WTC11 (cell line): ENCODE measurements around the gene CHI3L1. TPM values are rescaled to one million over a fixed set of nuclear protein-coding genes. Genes with fewer than 3 reads are reported as not detected.

Source experiments
- ATAC-seq: fragments of 200-7000 bp; cut with Tn5 transposase; 2 replicates; pipeline ENCODE4 v1.10.0; 2021; ENCODE audit warnings: mild to moderate bottlenecking, moderate library complexity
- CTCF ChIA-PET: fragments of 300-600 bp; sonication (Branson Sonifier 250); formaldehyde crosslinking; loops from one replicate; lab custom pipeline; 2021; ENCODE audit warnings: antibody characterized with exemption; lab: Charles Lee
- POLR2A ChIA-PET: fragments of 350-600 bp; sonication (Branson Sonifier 250); formaldehyde crosslinking; loops from one replicate; lab custom pipeline; 2021; ENCODE audit warnings: antibody characterized with exemption; lab: Charles Lee
- DNase-seq: peaks from one replicate; pipeline ENCODE4 v3.0.0; 2021; ENCODE audit warnings: low spot score
- H3K27ac Mint-ChIP-seq: 2 replicates; pipeline ENCODE4 v1.8.0; 2021; ENCODE audit warnings: mixed read lengths
- H3K27me3 Mint-ChIP-seq: 2 replicates; pipeline ENCODE4 v1.8.0; 2021; ENCODE audit warnings: low read depth, mild to moderate bottlenecking, moderate library complexity, mixed read lengths
- H3K36me3 Mint-ChIP-seq: 2 replicates; pipeline ENCODE4 v1.8.0; 2021; ENCODE audit warnings: mixed read lengths
- H3K4me1 Mint-ChIP-seq: 2 replicates; pipeline ENCODE4 v1.8.0; 2022; ENCODE audit warnings: mixed read lengths
- H3K4me3 Mint-ChIP-seq: 2 replicates; pipeline ENCODE4 v1.8.0; 2021; ENCODE audit warnings: mild to moderate bottlenecking, moderate library complexity, mixed read lengths
- H3K9me3 Mint-ChIP-seq: 2 replicates; pipeline ENCODE4 v1.8.0; 2021; ENCODE audit warnings: mixed read lengths
- FOXK1 ChIP-seq: sonication (generic); formaldehyde crosslinking; IDR thresholded peaks from 2 replicates; pipeline ENCODE4 v1.8.0; 2022; ENCODE audit warnings: mild to moderate bottlenecking, moderate library complexity, missing genetic modification reagents
- GTF2I ChIP-seq: fragments of 250-450 bp; sonication (Bioruptor Pico); conservative IDR thresholded peaks from 2 replicates; pipeline ENCODE4 v1.4.0; 2021; ENCODE audit warnings: mild to moderate bottlenecking
- JUN ChIP-seq: sonication (generic); formaldehyde crosslinking; IDR thresholded peaks from 2 replicates; pipeline ENCODE4 v1.8.0; 2023; ENCODE audit warnings: mild to moderate bottlenecking, missing genetic modification reagents
- NFE2L1 ChIP-seq: sonication (generic); formaldehyde crosslinking; IDR thresholded peaks from 2 replicates; pipeline ENCODE4 v1.8.1; 2023; ENCODE audit warnings: missing genetic modification reagents
- NR1H2 ChIP-seq: sonication (generic); formaldehyde crosslinking; IDR thresholded peaks from 2 replicates; pipeline ENCODE4 v1.9.0; 2021; ENCODE audit warnings: mild to moderate bottlenecking, moderate library complexity, missing genetic modification reagents
- OVOL2 ChIP-seq: fragments of 250-450 bp; sonication (Bioruptor Pico); IDR thresholded peaks from 2 replicates; pipeline ENCODE4 v1.9.0; 2021; ENCODE audit warnings: mild to moderate bottlenecking, borderline replicate concordance
- RORB ChIP-seq: fragments of 250-450 bp; sonication (Bioruptor Pico); IDR thresholded peaks from 2 replicates; pipeline ENCODE4 v1.9.0; 2021; ENCODE audit warnings: mild to moderate bottlenecking
- SOX15 ChIP-seq: fragments of 250-450 bp; sonication (Bioruptor Pico); IDR thresholded peaks from 2 replicates; pipeline ENCODE4 v1.9.0; 2021; ENCODE audit warnings: mild to moderate bottlenecking
- SP1 ChIP-seq: sonication (generic); formaldehyde crosslinking; conservative IDR thresholded peaks from 2 replicates; pipeline ENCODE4 v1.8.1; 2022; ENCODE audit warnings: missing genetic modification reagents
- TCF7 ChIP-seq: sonication (generic); formaldehyde crosslinking; IDR thresholded peaks from 2 replicates; pipeline ENCODE4 v1.8.0; 2022; ENCODE audit warnings: mild to moderate bottlenecking, low read depth, missing genetic modification reagents, moderate library complexity
- TEAD1 ChIP-seq: sonication (generic); formaldehyde crosslinking; IDR thresholded peaks from 2 replicates; pipeline ENCODE4 v1.8.0; 2022; ENCODE audit warnings: mild to moderate bottlenecking, missing genetic modification reagents
- ZNF219 ChIP-seq: sonication (generic); formaldehyde crosslinking; IDR thresholded peaks from 2 replicates; pipeline ENCODE4 v1.8.0; 2023; ENCODE audit warnings: missing genetic modification reagents, mild to moderate bottlenecking, borderline replicate concordance
- ZNF232 ChIP-seq: sonication (generic); formaldehyde crosslinking; IDR thresholded peaks from 2 replicates; pipeline ENCODE4 v1.8.0; 2022; ENCODE audit warnings: mild to moderate bottlenecking, missing genetic modification reagents
- ZNF317 ChIP-seq: sonication (generic); formaldehyde crosslinking; IDR thresholded peaks from 2 replicates; pipeline ENCODE4 v1.8.1; 2023; ENCODE audit warnings: low read depth, mild to moderate bottlenecking, moderate library complexity, missing genetic modification reagents, borderline replicate concordance
- total RNA-seq: library from RNA; stranded (reverse); gene quantifications from 3 replicates; pipeline ENCODE4 v1.2.3, GENCODE V29; 2021
- TF ChIP-seq, protein P1 (sequence below): sonication (generic); formaldehyde crosslinking; IDR thresholded peaks from 2 replicates; pipeline ENCODE4 v1.8.0; 2022; ENCODE audit warnings: mild to moderate bottlenecking, missing genetic modification reagents
- TF ChIP-seq, protein P2 (sequence below): sonication (generic); formaldehyde crosslinking; IDR thresholded peaks from 2 replicates; pipeline ENCODE4 v1.8.0; 2022; ENCODE audit warnings: missing genetic modification reagents
- TF ChIP-seq, protein P3 (sequence below): fragments of 250-450 bp; sonication (Bioruptor Pico); conservative IDR thresholded peaks from 2 replicates; pipeline ENCODE4 v1.9.0; 2021; ENCODE audit warnings: mild to moderate bottlenecking
- TF ChIP-seq, protein P4 (sequence below): sonication (generic); formaldehyde crosslinking; IDR thresholded peaks from 2 replicates; pipeline ENCODE4 v1.8.0; 2022; ENCODE audit warnings: mild to moderate bottlenecking, missing genetic modification reagents
- TF ChIP-seq, protein P5 (sequence below): sonication (generic); formaldehyde crosslinking; IDR thresholded peaks from 2 replicates; pipeline ENCODE4 v1.8.0; 2022; ENCODE audit warnings: mild to moderate bottlenecking, missing genetic modification reagents
- TF ChIP-seq, protein P6 (sequence below): sonication (generic); formaldehyde crosslinking; IDR thresholded peaks from 2 replicates; pipeline ENCODE4 v1.8.1; 2022; ENCODE audit warnings: mild to moderate bottlenecking, moderate library complexity, missing genetic modification reagents

CHI3L1 gene
- total RNA-seq, 1 experiment from 2014 or later = 0.24 TPM

DNA sequence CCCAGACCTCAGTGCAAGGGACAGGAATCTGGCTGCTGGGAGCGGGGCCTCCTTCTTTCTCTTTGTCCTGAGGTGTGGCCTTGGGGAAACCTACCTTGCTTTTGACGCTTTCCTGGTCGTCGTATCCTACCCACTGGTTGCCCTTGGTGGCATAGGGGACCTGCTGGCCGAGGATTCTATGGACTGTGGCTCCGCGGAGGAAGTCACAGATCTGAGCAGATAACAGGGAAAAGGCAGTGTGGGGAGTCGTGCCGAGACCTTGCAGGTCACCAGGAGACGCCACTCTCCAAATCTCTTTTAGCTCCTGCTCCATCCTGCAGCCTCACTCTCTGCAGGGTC lies 6.9 kb downstream of the CHI3L1 start:
- no peaks in the 10 kb centered on the region for H3K9me3 Mint-ChIP-seq
- no peak for ATAC-seq
- DNase-seq = no peak
- ChIA-PET POLR2A (no interaction called here), CTCF (interaction anchor here (1.1 to 6.1 kb wide), 5 partner anchors 62 to 140 kb away, joined by 3 to 30 read pairs (median 5); no protein-coding TSS in a partner anchor)
- H3K4me3 Mint-ChIP-seq = no peak overlapping the region
- TF ChIP-seq, protein P1, sequence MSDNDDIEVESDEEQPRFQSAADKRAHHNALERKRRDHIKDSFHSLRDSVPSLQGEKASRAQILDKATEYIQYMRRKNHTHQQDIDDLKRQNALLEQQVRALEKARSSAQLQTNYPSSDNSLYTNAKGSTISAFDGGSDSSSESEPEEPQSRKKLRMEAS (CRISPR knock-in tag) = no peak
- TF ChIP-seq NFE2L1 (CRISPR knock-in tag) (no peak), ZNF232 (CRISPR knock-in tag) (no peak), SP1 (CRISPR knock-in tag) (no peak), FOXK1 (CRISPR knock-in tag) (no peak), TCF7 (CRISPR knock-in tag) (no peak), SOX15 (CRISPR knock-in tag) (no peak), JUN (CRISPR knock-in tag) (no peak), GTF2I (no peak), ZNF317 (CRISPR knock-in tag) (no peak), OVOL2 (CRISPR knock-in tag) (no peak), NR1H2 (no peak), ZNF219 (no peak), TEAD1 (no peak), RORB (CRISPR knock-in tag) (no peak)
- TF ChIP-seq, protein P2, sequence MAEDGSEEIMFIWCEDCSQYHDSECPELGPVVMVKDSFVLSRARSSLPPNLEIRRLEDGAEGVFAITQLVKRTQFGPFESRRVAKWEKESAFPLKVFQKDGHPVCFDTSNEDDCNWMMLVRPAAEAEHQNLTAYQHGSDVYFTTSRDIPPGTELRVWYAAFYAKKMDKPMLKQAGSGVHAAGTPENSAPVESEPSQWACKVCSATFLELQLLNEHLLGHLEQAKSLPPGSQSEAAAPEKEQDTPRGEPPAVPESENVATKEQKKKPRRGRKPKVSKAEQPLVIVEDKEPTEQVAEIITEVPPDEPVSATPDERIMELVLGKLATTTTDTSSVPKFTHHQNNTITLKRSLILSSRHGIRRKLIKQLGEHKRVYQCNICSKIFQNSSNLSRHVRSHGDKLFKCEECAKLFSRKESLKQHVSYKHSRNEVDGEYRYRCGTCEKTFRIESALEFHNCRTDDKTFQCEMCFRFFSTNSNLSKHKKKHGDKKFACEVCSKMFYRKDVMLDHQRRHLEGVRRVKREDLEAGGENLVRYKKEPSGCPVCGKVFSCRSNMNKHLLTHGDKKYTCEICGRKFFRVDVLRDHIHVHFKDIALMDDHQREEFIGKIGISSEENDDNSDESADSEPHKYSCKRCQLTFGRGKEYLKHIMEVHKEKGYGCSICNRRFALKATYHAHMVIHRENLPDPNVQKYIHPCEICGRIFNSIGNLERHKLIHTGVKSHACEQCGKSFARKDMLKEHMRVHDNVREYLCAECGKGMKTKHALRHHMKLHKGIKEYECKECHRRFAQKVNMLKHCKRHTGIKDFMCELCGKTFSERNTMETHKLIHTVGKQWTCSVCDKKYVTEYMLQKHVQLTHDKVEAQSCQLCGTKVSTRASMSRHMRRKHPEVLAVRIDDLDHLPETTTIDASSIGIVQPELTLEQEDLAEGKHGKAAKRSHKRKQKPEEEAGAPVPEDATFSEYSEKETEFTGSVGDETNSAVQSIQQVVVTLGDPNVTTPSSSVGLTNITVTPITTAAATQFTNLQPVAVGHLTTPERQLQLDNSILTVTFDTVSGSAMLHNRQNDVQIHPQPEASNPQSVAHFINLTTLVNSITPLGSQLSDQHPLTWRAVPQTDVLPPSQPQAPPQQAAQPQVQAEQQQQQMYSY = no peak
- TF ChIP-seq, protein P3, sequence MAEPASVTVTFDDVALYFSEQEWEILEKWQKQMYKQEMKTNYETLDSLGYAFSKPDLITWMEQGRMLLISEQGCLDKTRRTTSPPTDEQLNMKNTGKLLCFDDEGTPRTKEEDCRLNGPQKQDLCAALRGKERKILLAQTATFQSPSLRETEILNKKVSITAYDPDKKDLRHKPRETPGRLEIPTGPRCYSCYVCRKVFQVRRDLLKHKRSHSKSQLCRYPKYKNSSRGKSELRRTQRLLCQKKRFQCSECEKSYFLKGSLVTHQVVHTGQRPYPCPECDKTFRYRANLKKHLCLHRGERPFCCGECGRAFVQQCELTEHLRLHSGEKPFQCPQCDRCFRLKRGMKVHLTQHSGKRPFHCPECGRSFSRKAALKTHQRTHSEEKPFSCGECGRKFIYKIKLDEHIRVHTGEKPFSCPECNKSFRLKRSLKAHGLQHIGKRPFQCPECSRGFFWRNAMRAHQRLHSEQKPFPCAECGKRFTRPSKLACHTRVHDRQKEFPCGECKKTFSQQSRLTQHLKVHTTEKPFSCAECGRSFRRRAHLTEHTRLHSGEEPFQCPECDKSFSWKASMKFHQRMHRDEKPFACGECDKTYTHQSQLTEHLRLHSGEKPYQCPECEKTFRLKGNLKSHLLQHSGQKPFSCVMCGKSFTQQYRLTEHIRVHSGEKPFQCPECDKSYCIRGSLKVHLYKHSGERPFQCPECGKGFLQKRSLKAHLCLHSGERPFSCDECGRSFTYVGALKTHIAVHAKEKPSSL (CRISPR knock-in tag) = no peak
- TF ChIP-seq, protein P4, sequence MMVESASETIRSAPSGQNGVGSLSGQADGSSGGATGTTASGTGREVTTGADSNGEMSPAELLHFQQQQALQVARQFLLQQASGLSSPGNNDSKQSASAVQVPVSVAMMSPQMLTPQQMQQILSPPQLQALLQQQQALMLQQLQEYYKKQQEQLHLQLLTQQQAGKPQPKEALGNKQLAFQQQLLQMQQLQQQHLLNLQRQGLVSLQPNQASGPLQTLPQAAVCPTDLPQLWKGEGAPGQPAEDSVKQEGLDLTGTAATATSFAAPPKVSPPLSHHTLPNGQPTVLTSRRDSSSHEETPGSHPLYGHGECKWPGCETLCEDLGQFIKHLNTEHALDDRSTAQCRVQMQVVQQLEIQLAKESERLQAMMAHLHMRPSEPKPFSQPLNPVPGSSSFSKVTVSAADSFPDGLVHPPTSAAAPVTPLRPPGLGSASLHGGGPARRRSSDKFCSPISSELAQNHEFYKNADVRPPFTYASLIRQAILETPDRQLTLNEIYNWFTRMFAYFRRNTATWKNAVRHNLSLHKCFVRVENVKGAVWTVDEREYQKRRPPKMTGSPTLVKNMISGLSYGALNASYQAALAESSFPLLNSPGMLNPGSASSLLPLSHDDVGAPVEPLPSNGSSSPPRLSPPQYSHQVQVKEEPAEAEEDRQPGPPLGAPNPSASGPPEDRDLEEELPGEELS (CRISPR knock-in tag) = no peak
- TF ChIP-seq, protein P5, sequence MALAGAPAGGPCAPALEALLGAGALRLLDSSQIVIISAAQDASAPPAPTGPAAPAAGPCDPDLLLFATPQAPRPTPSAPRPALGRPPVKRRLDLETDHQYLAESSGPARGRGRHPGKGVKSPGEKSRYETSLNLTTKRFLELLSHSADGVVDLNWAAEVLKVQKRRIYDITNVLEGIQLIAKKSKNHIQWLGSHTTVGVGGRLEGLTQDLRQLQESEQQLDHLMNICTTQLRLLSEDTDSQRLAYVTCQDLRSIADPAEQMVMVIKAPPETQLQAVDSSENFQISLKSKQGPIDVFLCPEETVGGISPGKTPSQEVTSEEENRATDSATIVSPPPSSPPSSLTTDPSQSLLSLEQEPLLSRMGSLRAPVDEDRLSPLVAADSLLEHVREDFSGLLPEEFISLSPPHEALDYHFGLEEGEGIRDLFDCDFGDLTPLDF (CRISPR knock-in tag) = no peak
- TF ChIP-seq, protein P6, sequence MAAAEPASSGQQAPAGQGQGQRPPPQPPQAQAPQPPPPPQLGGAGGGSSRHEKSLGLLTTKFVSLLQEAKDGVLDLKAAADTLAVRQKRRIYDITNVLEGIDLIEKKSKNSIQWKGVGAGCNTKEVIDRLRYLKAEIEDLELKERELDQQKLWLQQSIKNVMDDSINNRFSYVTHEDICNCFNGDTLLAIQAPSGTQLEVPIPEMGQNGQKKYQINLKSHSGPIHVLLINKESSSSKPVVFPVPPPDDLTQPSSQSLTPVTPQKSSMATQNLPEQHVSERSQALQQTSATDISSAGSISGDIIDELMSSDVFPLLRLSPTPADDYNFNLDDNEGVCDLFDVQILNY = no peak
- TF ChIP-seq, all 79 proteins: peak for 0
- Mint-ChIP-seq H3K4me1 (peaks cover 11% of the 10 kb centered on the region), H3K27ac (no peak overlapping the region), H3K27me3 (no peaks in the 10 kb centered on the region), H3K36me3 (no peaks in the 10 kb centered on the region)
